Activated naive CD8-positive, alpha-beta T cell treated with anti-CD3 and anti-CD28 coated beads, Interleukin-2, amount 10 ng/mL, durations not matched to agents 7 days and 5 days (primary cell): ENCODE measurements around the gene INPP1. TPM values are rescaled to one million over a fixed set of nuclear protein-coding genes. Genes with fewer than 3 reads are reported as not detected.

Experiments used
- ATAC-seq: fragments of 150-1000 bp; cut with Tn5 transposase; one replicate; pipeline ENCODE4 v1.10.0; 2021; ENCODE audit warnings: low read depth, moderate library complexity
- POLR2A ChIA-PET: fragments of 350-600 bp; sonication (Branson Sonifier 250); formaldehyde crosslinking; loops from one replicate; lab custom pipeline; 2021; ENCODE audit warnings: antibody characterized with exemption; lab: Charles Lee
- DNase-seq: peaks from one replicate; pipeline ENCODE4 v3.0.0; 2021
- H3K27ac Mint-ChIP-seq: one replicate; pipeline ENCODE4 v1.8.0; 2022; ENCODE audit warnings: mild to moderate bottlenecking, mixed read lengths
- H3K27me3 Mint-ChIP-seq: one replicate; pipeline ENCODE4 v1.8.0; 2022; ENCODE audit warnings: mild to moderate bottlenecking, moderate library complexity, mixed read lengths
- H3K36me3 Mint-ChIP-seq: one replicate; pipeline ENCODE4 v1.8.0; 2021; ENCODE audit warnings: mild to moderate bottlenecking, mixed read lengths
- H3K4me1 Mint-ChIP-seq: one replicate; pipeline ENCODE4 v1.8.0; 2021; ENCODE audit warnings: mixed read lengths
- H3K4me3 Mint-ChIP-seq: one replicate; pipeline ENCODE4 v1.8.0; 2022; ENCODE audit warnings: mild to moderate bottlenecking, moderate library complexity, mixed read lengths
- H3K9me3 Mint-ChIP-seq: one replicate; pipeline ENCODE4 v1.8.0; 2021; ENCODE audit warnings: mixed read lengths
- total RNA-seq, 2 experiments: library from RNA; stranded (reverse); gene quantifications; one replicate each; pipeline ENCODE4 v1.2.3, GENCODE V29; 2021

The INPP1 gene
- total RNA-seq, 2 experiments from 2014 or later: 8.7 to 9.7 TPM

DNA sequence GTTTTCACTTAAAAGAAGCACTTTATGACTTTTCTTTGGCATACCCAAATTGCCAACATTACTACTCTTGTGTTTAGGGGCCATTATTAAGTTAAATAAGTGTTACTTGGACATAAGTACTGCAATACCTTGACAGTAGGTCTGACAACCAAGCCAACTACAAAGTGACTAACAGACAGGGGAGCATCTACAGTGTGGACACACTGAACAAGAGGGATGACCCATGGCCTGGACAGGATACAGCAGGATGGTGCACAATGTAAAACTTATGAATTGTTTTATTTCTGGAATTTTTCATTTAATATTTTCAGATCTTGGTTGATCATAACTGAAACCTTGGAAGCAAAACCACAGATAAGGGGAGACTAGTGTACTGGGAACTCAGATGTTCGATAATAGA is 4.0 kb upstream of the INPP1 start:
- H3K4me1 Mint-ChIP-seq: peaks cover 11% of the 10 kb centered on the region
- DNase-seq (no peak), ATAC-seq (no peak)
- no peak overlapping the region for H3K4me3 Mint-ChIP-seq
- no peaks in the 10 kb centered on the region for H3K36me3 Mint-ChIP-seq
- H3K9me3 Mint-ChIP-seq: no peaks in the 10 kb centered on the region
- H3K27ac Mint-ChIP-seq: no peak overlapping the region
- H3K27me3 Mint-ChIP-seq: peaks cover 13% of the 10 kb centered on the region
- POLR2A ChIA-PET: no interaction called here

DNA sequence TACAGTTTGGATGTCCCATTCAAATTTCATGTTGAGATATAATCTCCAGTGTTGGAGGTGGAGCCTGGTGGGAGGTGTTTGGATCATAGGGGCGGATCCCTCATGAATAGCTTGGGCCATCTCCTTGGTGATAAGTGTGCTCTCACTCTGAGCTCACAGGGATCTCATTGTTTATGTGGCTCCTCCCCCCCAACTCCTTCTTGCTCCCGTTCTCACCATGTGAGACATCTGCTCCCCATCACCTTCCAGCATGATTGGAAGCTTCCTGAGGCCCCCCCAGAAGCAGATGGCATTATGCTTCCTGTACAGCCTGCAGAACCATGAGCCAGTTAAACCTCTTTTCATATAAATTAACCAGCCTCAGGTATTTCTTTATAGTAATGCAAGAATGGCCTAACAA is 3.0 kb upstream of the INPP1 start:
- no peak for ATAC-seq
- no peak overlapping the region for H3K4me3 Mint-ChIP-seq
- POLR2A ChIA-PET: no interaction called here
- peaks cover 9% of the 10 kb centered on the region for H3K27me3 Mint-ChIP-seq
- H3K36me3 Mint-ChIP-seq: no peaks in the 10 kb centered on the region
- no peak overlapping the region for H3K27ac Mint-ChIP-seq
- DNase-seq: no peak
- no peaks in the 10 kb centered on the region for H3K9me3 Mint-ChIP-seq
- peaks cover 13% of the 10 kb centered on the region for H3K4me1 Mint-ChIP-seq

DNA sequence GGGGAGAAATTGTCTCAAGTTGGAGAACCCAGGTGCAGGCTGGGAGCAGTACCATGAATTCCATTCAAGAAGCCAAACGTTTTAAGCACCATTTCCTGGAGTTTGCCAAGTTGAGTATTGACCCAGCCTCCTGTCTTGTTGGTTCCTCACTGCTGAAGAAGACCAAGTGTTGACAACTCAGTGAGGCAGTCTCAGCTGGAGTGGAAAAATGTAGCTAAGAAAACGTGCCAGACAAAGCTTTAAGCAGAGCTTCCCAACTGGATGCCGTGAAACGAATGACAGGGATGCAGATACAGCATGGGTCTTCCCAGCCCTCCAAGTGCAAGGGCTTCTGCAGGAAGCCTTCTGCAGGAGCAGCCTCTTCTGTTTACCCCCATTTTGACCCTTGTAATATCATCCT is 778 bp upstream of the INPP1 start:
- H3K27me3 Mint-ChIP-seq: peaks cover 8% of the 10 kb centered on the region
- H3K27ac Mint-ChIP-seq: no peak overlapping the region
- no peak for DNase-seq
- ATAC-seq: no peak
- no peaks in the 10 kb centered on the region for H3K36me3 Mint-ChIP-seq
- H3K4me3 Mint-ChIP-seq: no peak overlapping the region
- H3K9me3 Mint-ChIP-seq: no peaks in the 10 kb centered on the region
- POLR2A ChIA-PET: no interaction called here
- H3K4me1 Mint-ChIP-seq: peaks cover 15% of the 10 kb centered on the region

DNA sequence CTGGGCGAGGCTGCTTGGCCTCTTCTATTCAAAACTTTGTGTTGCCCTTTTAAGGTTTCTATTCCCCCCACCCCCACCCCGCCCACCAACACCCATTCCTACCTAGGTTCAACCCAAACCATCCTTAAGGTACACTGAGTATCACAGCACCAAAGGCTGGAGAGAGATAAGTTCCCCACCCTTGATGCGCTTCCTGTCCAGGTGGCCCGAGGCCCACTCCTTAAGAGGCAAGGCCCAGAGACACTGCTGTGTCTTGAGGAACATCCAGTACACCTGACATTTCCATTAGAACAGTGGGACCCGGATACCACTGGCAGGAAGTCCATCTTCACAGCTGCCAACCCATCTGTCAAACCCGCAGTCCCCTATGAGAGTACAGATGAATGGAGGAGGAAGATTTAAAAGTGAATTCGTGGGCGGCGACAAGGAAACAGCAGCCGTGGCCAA is 277 bp upstream of the INPP1 start:
- Mint-ChIP-seq H3K36me3 (no peaks in the 10 kb centered on the region), H3K27me3 (peaks cover 6% of the 10 kb centered on the region), H3K27ac (peak overlapping the region; percentile 8), H3K4me1 (peaks cover 15% of the 10 kb centered on the region), H3K9me3 (no peaks in the 10 kb centered on the region), H3K4me3 (peak overlapping the region; percentile 74)
- ATAC-seq: peak; percentile 48
- no peak for DNase-seq
- POLR2A ChIA-PET: interaction anchor here (2.5 kb wide), 1 partner anchor 16 kb away, joined by 15 read pairs; no protein-coding TSS in a partner anchor

DNA sequence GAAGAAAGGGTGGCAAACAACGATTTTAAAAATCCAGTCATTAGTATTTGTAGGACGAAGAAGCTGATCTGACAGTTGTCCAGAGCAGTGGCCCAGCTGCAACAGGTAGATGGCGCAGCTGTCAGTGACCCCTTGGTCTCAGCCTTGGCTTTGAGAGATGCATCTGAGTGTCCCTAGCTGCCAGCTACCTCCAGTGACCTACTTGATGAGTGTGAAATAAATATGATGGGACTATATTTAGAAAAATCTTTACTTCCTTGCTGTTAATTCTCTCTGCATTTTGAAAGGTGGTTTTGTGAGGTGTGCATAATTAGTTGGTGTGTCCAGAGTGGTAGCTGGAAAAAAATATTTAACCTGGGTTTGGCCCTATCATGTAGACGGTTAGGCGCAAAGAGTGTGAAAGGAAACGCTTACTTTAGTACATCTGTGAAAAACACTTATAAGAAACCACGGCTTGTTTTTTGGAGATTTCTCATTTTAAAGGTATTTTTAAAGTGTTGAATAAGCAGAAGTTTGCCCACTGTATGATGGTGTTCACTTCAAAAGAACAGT is 963 bp downstream of the INPP1 start:
- POLR2A ChIA-PET: interaction anchor here (1.1 to 2.5 kb wide), 2 partner anchors 15 to 26 kb away, joined by 5 to 15 read pairs; no protein-coding TSS in a partner anchor
- DNase-seq: no peak

DNA sequence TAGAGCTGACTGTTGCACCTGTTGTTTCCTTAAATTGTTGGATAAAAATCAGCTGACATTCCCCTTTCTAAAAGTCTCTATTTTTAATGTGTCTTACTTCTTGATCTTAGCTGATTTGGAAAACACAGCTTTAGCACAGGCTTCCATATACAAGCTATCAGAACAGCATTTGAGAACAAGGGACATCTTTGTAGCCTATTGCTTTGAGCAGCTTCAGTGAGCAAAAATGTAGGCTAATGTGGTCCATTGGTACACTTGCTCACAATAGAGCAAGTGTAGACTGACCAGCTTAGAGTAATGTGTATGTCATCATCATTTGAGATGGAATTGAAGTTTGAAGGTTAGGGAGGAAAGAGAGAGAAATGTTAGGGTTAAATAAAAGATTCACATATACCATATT is 7.0 kb downstream of the INPP1 start:
- Mint-ChIP-seq H3K27me3 (no peaks in the 10 kb centered on the region), H3K27ac (no peak overlapping the region), H3K36me3 (peaks cover 1% of the 10 kb centered on the region), H3K9me3 (no peaks in the 10 kb centered on the region), H3K4me1 (peaks cover 2% of the 10 kb centered on the region), H3K4me3 (no peak overlapping the region)
- ATAC-seq (no peak), DNase-seq (no peak)
- POLR2A ChIA-PET: no interaction called here

More for the DNA sequence above, 963 bp downstream of the INPP1 start:
- peaks cover 15% of the 10 kb centered on the region for H3K4me1 Mint-ChIP-seq
- H3K27ac Mint-ChIP-seq: peak overlapping the region; percentile 43
- no peaks in the 10 kb centered on the region for H3K9me3 Mint-ChIP-seq
- no peaks in the 10 kb centered on the region for H3K36me3 Mint-ChIP-seq
- H3K4me3 Mint-ChIP-seq: peak overlapping the region; percentile 82
- ATAC-seq: peak; percentile 24
- H3K27me3 Mint-ChIP-seq: peaks cover 5% of the 10 kb centered on the region

DNA sequence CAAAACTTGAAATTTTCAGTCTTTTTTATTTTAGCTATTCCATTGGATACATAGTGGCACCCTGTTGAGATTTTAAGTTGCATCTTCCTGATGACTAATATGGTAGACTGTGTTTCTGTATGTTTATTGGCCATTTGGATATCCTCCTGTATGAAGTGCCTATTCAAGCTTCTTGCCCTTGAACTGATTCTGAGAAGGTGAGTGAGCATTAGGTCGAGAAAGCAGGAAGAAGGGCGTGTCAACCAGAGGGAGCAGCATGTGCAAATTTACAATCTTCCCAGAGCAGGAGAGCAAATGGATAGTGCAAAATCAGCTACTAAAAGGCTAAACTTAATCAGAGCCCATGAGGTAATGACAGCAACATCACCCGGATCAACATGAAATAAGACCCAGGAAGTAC is 8.6 kb downstream of the INPP1 start:
- Mint-ChIP-seq H3K27ac (no peak overlapping the region), H3K4me1 (no peaks in the 10 kb centered on the region), H3K36me3 (peaks cover 1% of the 10 kb centered on the region), H3K27me3 (no peaks in the 10 kb centered on the region), H3K4me3 (no peak overlapping the region), H3K9me3 (no peaks in the 10 kb centered on the region)
- POLR2A ChIA-PET: no interaction called here
- ATAC-seq (no peak), DNase-seq (no peak)

DNA sequence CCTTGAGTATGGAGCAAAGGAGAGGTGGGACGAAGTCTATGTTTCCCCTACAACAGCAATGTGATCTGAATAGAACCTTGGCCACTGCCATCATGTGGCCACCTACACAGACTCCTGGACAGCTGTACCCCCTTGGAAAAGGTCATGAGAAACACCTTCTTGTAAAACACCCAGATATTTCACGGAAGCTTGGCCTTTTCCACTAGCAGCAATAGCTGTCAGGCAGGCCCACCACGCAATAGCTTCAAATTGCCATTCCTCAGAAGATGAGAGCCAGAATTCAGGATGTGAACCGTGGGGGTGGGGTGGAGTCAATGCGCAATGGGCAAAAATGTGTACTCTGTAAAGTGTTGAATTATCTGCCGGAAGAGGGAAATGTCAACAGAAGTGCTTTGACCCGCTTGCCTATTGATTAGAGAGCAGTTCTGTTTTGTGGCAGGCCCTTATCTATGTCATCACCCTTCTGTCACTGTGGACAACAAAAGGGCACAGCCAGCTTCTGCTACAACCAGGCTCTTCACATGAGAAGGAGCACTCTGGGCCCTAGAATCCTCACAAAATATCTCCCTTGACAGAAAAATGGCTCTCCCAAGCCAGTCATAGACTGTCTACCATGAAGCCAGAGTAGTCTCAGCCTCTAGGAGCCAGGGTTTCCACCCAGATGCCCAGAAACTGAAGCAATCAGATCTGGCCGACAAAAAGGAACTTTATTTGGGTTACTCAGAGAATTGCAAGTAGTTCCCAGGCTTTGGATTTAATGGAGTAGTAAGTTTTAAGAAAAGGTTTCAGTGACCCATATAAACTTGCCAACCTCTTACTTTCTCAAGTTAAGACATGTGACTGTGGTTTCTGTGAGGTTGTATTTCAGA is 9.5 kb downstream of the INPP1 start:
- H3K9me3 Mint-ChIP-seq: no peaks in the 10 kb centered on the region
- H3K27ac Mint-ChIP-seq: no peak overlapping the region
- no peaks in the 10 kb centered on the region for H3K27me3 Mint-ChIP-seq
- no peaks in the 10 kb centered on the region for H3K4me1 Mint-ChIP-seq
- no peak overlapping the region for H3K4me3 Mint-ChIP-seq
- POLR2A ChIA-PET: no interaction called here
- DNase-seq: no peak
- H3K36me3 Mint-ChIP-seq: peaks cover 1% of the 10 kb centered on the region
- ATAC-seq: no peak

DNA sequence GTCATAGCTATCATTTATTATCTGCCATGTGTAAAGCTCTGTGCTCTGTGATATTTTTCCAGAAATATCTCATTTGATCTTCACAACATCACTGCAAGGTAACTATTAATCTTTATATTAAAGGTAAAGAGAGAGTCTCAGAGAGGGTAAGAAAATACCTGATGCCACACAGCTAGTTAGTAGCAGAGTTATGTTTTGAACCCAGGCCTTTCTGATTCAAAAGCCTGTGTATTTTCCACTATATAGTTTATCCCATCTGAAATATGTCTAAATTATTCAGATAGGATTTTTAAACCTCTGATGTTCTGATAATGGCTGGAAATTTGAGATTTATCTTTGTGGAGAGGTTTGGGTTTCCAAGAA is 10.1 kb downstream of the INPP1 start:
- Mint-ChIP-seq H3K9me3 (no peaks in the 10 kb centered on the region), H3K4me1 (no peaks in the 10 kb centered on the region), H3K27me3 (no peaks in the 10 kb centered on the region), H3K36me3 (peaks cover 1% of the 10 kb centered on the region), H3K27ac (no peak overlapping the region), H3K4me3 (no peak overlapping the region)
- DNase-seq (no peak), ATAC-seq (no peak)
- POLR2A ChIA-PET: no interaction called here

DNA sequence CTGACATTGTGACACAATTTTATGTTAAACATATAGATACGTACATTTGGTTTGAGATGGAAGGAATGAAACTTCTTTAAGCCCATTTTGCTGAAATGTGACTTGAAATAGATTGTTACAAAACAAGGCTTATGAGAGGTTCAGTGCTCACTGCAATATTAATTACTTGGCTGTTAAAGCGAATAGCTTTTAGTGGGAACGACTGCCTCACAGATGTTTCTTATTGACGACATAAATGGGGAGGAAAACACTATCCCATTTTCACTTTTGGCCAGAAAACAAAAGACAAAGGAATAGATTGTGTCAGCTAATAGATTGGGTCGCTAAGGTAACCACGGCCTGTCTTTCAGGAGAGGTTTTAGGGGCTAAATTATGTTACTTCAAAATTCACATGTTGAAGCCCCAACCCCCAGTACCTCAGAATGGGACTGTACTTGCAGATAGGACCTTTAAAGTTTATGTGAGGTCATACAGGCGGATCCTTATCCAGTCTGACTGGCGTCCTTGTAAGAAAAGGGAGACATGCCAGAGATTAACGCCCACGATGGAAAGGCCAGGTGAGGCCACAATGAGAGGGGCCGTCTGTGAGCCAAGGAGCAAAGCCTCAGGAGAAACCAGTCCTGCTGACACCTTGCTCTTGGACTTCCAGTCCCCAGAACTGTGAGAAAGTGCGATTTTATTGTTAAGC is 10.8 kb downstream of the INPP1 start:
- H3K4me3 Mint-ChIP-seq: no peak overlapping the region

DNA sequence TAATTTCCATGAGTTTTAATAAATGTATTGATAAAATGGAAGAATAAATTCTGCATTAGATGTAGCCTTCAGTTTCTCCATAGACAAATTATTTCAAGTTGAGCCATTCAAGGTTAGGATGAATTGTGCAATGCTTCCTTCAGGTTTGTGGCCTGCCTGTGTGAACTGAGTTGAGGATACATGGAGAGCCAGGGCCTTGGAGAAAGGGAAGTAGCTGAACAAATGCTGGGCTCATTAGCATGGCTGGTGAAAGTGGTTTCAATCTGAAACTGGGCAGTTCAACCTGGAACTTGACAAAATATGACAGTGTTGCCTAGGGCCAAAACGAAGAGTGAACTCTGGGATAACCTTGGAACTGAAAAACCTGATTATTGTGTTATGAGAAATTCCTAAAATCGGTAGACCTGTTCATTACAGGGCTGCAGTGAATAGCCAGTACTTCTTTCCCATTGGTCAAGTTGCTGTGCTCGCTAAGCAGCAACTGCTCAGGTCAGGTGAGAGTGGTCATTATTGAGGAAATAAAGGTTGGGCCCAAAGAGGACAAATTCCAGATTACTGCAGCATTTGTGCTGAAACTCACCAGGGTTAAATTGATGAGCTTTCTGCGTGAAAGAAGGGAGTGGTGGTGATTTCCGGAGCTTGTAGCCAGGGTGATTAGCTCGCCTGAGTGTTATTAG is 12.7 kb downstream of the INPP1 start:
- H3K36me3 Mint-ChIP-seq: peaks cover 1% of the 10 kb centered on the region
- H3K27me3 Mint-ChIP-seq: no peaks in the 10 kb centered on the region
- no peak overlapping the region for H3K4me3 Mint-ChIP-seq
- POLR2A ChIA-PET: no interaction called here
- ATAC-seq: no peak
- no peak overlapping the region for H3K27ac Mint-ChIP-seq
- H3K9me3 Mint-ChIP-seq: no peaks in the 10 kb centered on the region
- DNase-seq: no peak
- peaks cover 10% of the 10 kb centered on the region for H3K4me1 Mint-ChIP-seq

More for the DNA sequence above, 10.8 kb downstream of the INPP1 start:
- Mint-ChIP-seq H3K4me1 (no peaks in the 10 kb centered on the region), H3K27me3 (no peaks in the 10 kb centered on the region), H3K27ac (no peak overlapping the region), H3K9me3 (no peaks in the 10 kb centered on the region), H3K36me3 (peaks cover 1% of the 10 kb centered on the region)
- DNase-seq: no peak
- POLR2A ChIA-PET: no interaction called here
- no peak for ATAC-seq

DNA sequence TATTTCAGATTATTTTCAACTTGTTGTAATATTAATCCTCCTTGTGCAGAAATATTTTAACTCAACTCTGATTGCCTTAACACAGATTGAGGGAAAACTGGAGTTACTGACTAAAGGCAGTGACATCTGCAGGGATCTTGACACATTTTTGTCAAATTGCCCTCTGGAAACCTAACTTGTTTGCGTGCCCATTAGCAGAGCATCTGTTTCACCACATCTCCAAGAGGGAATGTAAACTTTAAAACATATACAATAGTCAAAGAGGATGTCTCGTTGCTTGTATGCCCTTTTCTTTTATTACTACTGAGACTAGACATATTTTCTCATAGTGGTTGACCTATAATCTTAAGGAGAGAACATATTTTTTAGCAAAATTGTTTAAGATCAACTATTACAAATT is 14.2 kb downstream of the INPP1 start:
- no peak for DNase-seq
- peaks cover 4% of the 10 kb centered on the region for H3K36me3 Mint-ChIP-seq
- H3K27me3 Mint-ChIP-seq: no peaks in the 10 kb centered on the region
- H3K4me1 Mint-ChIP-seq: peaks cover 16% of the 10 kb centered on the region
- no peak overlapping the region for H3K4me3 Mint-ChIP-seq
- ATAC-seq: no peak
- H3K9me3 Mint-ChIP-seq: no peaks in the 10 kb centered on the region
- POLR2A ChIA-PET: no interaction called here
- H3K27ac Mint-ChIP-seq: no peak overlapping the region
